Midbrain (tissue), 1 donor: ENCODE results near the gene PDAP1.

Experiments
- DNase-seq: peaks from one replicate; lab custom pipeline; 2025; lab: John Stamatoyannopoulos, UW

Gene PDAP1

GRCh38 chr7:99424932-99425730 lies 16.7 kb upstream of the PDAP1 start:
- DNase-seq, result no peak

GRCh38 chr7:99422625-99423024 lies 14.2 kb upstream of the PDAP1 start:
- DNase-seq, result no peak

- no peak for DNase-seq
Measured at GRCh38 chr7:99422186-99422585, 13.8 kb upstream of the PDAP1 start.

GRCh38 chr7:99420986-99421385 lies 12.6 kb upstream of the PDAP1 start:
- DNase-seq, result no peak

GRCh38 chr7:99420213-99420612 lies 11.8 kb upstream of the PDAP1 start:
- DNase-seq, result no peak

GRCh38 chr7:99419323-99420021 lies 11.1 kb upstream of the PDAP1 start:
- DNase-seq, result no peak

GRCh38 chr7:99418260-99418659 lies 9.9 kb upstream of the PDAP1 start:
- no peak for DNase-seq

GRCh38 chr7:99415513-99416127 lies 7.2 kb upstream of the PDAP1 start:
- peak; percentile 41 for DNase-seq

- no peak for DNase-seq
Measured at GRCh38 chr7:99410635-99411034, 2.2 kb upstream of the PDAP1 start.

- no peak for DNase-seq
Measured at GRCh38 chr7:99409806-99410205, 1.4 kb upstream of the PDAP1 start.

- DNase-seq, result no peak
Measured at GRCh38 chr7:99409192-99409572, 785 bp upstream of the PDAP1 start.

- no peak for DNase-seq
Measured at GRCh38 chr7:99407872-99408378, 472 bp downstream of the PDAP1 start.

- no peak for DNase-seq
Measured at GRCh38 chr7:99406557-99406956, 1.8 kb downstream of the PDAP1 start.

GRCh38 chr7:99404977-99405320 lies 3.4 kb downstream of the PDAP1 start:
- no peak for DNase-seq

GRCh38 chr7:99404235-99404976 lies 4.0 kb downstream of the PDAP1 start:
- no peak for DNase-seq

- no peak for DNase-seq
Measured at GRCh38 chr7:99403764-99404163, 4.6 kb downstream of the PDAP1 start.

GRCh38 chr7:99402854-99403253 lies 5.5 kb downstream of the PDAP1 start:
- DNase-seq, result no peak

GRCh38 chr7:99399597-99399996 lies 8.8 kb downstream of the PDAP1 start:
- DNase-seq, result no peak

GRCh38 chr7:99398891-99399445 lies 9.4 kb downstream of the PDAP1 start:
- DNase-seq, result no peak

GRCh38 chr7:99397297-99397983 lies 11.0 kb downstream of the PDAP1 start:
- DNase-seq, result no peak
